DMS79 treated with DMSO at 0.1 percent for 48 hours (cell line): Measurements from ENCODE around the gene GALR2.

ENCODE experiments used
- DNase-seq: peaks from one replicate; lab custom pipeline; 2025; lab: John Stamatoyannopoulos, UW

The GALR2 gene

GRCh38 chr17:76079956-76080767 lies 5.6 kb downstream of the GALR2 start:
- DNase-seq: peak; percentile 8

GRCh38 chr17:76080768-76081287 lies 6.2 kb downstream of the GALR2 start:
- DNase-seq: peak; percentile 36

GRCh38 chr17:76081295-76082210 lies 7.0 kb downstream of the GALR2 start:
- DNase-seq: no peak

GRCh38 chr17:76082326-76083251 lies 8.0 kb downstream of the GALR2 start:
- peak; percentile 31 for DNase-seq

DNA sequence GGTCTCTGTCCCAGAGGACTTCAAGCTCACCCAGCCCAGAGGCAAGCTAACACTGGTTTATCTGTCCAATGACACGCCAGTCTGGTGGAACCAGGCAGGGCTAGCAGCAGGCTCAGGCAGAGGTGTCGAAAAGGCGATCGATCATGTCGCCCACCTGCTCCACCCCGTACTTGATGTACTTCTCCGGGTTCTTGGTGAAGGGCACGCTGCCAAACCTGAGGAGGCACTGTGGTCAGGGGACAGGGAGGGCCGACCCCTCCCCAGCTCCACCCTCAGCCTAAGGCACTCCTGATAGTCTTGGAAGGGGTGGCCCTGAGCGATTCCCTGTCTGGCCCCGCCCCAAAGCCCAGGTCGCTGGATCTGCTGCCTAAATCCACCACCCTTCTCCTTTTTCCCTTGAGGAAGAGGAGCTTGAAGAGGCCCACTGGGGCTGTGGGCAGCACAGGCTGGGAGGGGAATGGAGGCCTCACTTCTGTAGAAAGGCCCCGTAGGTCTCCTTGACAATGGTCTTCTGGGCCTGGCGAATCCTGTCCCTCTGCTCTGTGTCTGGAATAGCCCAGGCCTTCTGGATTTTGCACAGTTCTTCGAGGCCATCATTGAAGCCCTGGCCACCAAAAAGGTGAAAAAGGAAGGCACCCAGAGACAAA lies 9.1 kb downstream of the GALR2 start:
- peak; percentile 43 for DNase-seq

GRCh38 chr17:76085066-76085730 lies 10.6 kb downstream of the GALR2 start:
- peak; percentile 19 for DNase-seq

- DNase-seq: no peak
These were observed 11.3 kb downstream of the GALR2 start for GRCh38 chr17:76085731-76086366.

DNA sequence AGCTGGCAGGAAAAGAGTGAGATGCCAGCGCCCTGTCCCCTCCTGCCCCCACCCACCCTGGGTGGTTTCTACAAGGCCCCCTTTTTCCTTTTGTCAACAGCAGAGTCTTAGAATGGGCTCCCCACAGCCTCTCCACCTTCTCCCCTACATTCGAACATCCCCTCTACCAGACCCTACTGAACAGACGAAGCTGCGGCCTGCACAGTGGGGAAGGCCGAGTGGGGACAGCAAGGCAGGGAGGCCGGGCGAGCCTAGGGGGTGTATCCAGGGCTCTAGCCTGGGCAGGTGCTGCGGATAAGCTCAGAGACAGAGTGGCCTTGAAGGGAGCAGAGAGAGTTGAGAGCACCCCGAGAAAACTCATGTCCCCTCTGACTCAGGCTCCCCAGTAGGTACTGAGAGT lies 11.8 kb downstream of the GALR2 start:
- DNase-seq: no peak

- DNase-seq: no peak
These were observed 12.9 kb downstream of the GALR2 start for GRCh38 chr17:76087531-76087930.

DNA sequence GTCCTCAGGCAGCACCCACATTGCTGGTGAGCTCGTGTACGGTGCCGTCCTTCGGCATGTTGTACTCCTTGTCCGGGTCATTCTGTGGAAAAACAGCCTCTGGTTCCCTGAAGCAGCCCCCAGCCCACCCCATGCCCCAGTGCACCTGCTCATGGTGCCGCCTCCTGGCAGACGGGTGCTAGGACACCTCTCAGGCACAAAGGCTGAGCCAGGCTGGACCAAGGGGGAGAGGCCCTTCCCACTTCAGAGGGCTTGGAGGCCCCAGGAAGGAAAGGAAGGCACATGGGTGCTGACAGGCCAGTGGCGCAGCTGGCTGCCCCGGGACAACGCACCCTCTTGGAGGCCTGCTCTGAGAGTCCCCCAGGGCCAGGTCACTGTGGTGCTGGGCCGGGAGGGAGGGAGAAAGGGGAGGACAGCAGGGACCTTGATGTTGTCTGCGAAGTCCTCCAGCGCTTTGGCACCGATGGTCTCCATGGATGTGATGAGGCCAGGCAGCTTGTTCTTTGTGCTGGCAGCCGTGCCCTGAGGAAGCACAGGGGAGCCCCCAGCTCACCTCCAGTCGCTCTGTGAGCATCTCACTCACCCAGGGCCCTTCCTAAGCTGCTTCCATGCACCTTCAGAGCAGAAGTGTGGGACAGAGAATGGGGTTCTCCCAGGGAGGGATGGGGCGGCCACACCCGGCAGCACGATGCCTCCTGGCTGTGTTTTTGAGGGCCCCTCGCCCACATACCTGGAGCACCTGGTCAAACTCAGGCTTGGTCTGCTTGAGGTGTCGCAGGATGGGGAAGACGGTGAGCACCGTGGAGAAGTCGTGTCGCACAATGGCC lies 13.7 kb downstream of the GALR2 start:
- no peak for DNase-seq

DNA sequence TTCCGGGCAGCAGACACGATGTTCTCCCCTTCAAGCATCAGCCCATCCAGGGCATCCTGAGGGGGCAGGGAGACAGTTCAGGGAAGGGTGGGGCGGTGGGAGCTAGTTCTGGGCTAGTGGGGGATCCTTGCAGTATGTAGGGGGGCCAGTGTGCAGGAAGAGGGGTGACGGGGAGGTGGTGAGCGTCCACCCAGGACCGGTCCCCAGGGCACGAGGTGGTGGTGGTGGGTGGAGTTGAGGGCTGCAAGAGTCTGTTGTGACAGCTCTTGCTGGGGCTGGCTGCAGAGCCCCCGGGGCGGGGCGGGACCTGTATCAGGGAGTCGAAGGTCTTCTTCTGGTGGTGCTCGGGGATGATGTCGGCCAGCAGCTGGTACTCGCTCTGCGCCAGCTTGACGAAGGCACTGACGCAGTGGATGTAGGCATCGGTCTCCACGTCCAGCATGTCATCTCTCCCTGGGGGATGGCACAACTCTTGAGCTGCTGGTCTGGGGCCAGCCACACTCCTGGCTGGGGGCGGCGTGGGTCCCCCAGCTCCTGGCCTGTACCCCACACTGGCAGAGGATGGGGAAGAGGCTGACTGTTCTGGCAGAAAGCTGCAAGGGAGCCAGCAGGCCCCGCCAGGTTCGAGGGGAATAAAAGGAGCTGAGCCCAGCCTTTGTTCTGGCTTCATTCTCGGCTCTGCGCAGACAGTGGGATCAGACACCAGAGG lies 14.4 kb downstream of the GALR2 start:
- no peak for DNase-seq

GRCh38 chr17:76089680-76090516 lies 15.3 kb downstream of the GALR2 start:
- no peak for DNase-seq

DNA sequence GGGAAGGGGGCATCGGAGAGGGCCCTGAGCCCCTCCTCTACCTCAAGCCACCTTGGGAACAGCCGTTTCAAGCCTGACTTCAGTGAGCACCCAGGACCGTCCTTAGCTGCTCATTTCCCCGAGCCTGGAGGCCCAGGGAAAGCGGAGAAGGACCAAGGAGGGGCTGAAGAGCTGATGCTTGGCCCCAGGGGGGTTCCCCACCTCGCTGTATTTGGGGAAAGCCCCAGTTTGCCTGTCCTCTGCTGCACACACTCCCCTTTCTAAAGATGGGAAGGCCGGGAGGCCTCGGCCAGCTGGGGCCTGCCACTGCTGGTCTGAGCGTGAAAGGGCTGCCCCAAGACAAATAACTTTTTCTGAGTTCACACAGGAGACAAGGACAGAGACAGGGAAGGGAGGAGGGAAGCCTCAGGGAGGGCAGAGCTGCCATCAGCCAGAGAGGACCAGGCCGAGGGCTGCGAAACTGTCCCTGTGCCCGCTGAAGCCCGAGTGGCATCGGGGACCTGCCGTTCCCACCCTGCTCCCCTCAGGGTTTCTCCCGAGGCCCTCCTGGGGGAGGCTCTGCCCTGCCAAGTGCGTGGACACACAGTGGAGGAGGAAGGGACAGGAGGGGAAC lies 16.0 kb downstream of the GALR2 start:
- DNase-seq: no peak

DNA sequence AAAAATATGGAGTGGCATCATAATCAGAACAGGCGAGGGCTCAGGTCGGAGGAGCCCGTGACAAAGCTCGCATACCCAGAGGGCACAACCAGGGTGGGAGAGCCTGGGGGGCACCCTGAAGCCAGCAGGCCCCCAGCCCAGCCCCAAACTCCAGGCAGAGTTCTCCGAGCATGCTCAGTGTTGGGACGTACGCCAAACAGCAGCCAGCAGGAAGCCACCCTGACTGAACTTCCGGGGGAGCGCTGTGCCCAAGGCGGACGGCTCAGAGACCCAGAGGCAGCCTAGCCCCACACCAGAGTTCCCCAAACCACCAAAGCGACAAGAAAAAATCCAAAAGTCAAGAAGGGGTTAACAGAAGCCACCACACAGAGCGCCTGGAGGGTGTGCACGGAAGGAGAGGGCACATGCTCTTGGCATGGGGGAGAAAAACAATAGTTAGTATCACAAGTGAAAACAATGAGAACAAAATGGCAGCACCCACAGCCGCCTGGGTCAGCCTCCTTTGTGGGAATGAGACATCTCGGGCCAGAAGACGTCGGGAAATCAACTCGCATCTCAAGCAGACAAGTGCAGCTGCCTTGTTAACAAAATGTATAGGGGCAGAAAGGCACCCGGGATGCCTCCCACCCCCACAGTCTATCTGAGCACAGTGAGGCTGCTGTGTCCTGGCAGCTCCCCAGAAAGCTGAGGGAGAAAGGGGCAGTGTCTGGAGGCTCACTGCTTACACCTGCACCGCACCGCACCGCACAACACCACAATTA lies 17.1 kb downstream of the GALR2 start:
- DNase-seq: no peak

- DNase-seq: no peak
These were observed 18.2 kb downstream of the GALR2 start for GRCh38 chr17:76092526-76093413.
